Retinal pigment epithelial cell (primary cell): ENCODE measurements around the gene LRRC45.

Experiments
- DNase-seq: peaks from one replicate; pipeline ENCODE4 v3.0.0-alpha.2; 2010; ENCODE audit warnings: low read depth
- H3K4me3 ChIP-seq: 2 replicates; pipeline ENCODE4 v1.5.1; 2011; ENCODE audit warnings: mild to moderate bottlenecking, low read length, control low read depth, moderate library complexity
- TF ChIP-seq, protein P1 (sequence below): conservative IDR thresholded peaks from 2 replicates; pipeline ENCODE4 v1.5.1; 2011; ENCODE audit warnings: low read depth, low read length, control low read depth, inconsistent platforms

LRRC45 gene

GRCh38 chr17:82064433-82065192 lies 41.5 kb downstream of the LRRC45 start:
- peak overlapping the region; percentile 67 for H3K4me3 ChIP-seq
- TF ChIP-seq, protein P1, sequence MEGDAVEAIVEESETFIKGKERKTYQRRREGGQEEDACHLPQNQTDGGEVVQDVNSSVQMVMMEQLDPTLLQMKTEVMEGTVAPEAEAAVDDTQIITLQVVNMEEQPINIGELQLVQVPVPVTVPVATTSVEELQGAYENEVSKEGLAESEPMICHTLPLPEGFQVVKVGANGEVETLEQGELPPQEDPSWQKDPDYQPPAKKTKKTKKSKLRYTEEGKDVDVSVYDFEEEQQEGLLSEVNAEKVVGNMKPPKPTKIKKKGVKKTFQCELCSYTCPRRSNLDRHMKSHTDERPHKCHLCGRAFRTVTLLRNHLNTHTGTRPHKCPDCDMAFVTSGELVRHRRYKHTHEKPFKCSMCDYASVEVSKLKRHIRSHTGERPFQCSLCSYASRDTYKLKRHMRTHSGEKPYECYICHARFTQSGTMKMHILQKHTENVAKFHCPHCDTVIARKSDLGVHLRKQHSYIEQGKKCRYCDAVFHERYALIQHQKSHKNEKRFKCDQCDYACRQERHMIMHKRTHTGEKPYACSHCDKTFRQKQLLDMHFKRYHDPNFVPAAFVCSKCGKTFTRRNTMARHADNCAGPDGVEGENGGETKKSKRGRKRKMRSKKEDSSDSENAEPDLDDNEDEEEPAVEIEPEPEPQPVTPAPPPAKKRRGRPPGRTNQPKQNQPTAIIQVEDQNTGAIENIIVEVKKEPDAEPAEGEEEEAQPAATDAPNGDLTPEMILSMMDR, result no peak

DNA sequence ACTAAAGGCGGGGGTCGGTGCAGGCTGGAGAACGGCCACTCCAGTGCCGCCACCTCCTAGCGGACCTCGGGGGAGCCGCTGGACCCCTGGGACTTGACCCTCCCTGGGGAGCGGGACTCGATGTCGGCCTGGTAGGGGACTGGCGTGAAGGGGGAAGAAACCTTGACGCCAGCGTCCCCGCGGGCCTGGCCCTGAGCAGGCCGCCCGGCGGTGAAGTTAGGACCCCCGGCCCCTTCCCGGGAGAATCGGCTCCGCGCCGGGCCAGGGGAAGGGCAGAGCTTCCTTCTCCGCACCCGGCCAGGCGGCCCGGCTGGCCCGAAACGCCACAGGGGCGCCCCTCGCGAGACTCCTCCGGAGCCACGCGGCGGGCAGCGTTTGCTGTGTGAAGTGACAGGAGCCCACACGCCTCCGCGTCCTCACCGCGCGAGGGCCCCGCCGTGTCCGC lies 42.1 kb downstream of the LRRC45 start:
- H3K4me3 ChIP-seq, result peak overlapping the region; percentile 67

More at GRCh38 chr17:82064433-82065192, 41.5 kb downstream of the LRRC45 start:
- no peak for DNase-seq

DNA sequence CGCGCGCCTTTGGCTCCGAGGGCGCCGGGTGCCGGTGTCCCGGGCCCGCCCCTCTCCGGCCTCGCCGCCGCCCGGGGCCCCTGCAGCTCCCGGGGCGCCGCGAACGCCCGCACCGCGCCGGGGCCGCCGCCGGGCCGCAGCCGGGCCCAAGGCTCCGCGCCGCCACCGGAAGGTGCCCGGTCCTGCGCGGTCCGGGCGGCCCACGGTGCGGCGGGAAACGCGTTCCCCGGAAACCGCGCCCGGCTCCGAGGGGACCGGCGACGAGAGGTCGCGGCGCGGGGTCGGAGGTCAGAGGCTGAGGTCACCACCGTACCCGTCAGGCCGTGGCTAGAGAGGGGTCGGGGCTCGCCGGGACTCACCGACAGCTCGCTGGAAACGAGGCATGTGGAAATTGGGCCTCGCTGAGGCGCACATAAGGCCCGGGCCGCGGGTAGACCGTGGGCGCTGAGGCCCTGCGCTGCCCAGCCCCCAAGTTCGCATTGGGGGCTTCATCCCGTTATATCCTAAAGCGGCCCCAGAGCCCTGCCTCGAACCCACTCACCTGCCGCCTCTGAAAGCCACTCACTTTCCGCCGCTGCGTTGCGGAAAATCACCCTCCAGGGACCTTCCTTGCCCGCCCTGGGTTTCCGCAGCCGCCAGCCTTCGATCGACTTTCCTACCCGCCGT lies 42.7 kb downstream of the LRRC45 start, which contains the start of gene DUS1L:
DUS1L (minus strand) TSS at position 167 of the 666 bp plus-strand sequence. CDS start 745 bp downstream, outside the sequence.
- no peak for DNase-seq
- TF ChIP-seq, protein P1, result no peak
- H3K4me3 ChIP-seq, result peak within 1 kb of the TSS; percentile 67

More for the DNA sequence above, 42.1 kb downstream of the LRRC45 start:
- TF ChIP-seq, protein P1, result no peak
- DNase-seq, result no peak

- H3K4me3 ChIP-seq, result no peak overlapping the region
- TF ChIP-seq, protein P1, result no peak
- no peak for DNase-seq
Measured at GRCh38 chr17:82070611-82071010, 47.5 kb downstream of the LRRC45 start.

GRCh38 chr17:82072827-82073226 lies 49.7 kb downstream of the LRRC45 start:
- no peak overlapping the region for H3K4me3 ChIP-seq
- no peak for DNase-seq
- TF ChIP-seq, protein P1, result no peak

DNA sequence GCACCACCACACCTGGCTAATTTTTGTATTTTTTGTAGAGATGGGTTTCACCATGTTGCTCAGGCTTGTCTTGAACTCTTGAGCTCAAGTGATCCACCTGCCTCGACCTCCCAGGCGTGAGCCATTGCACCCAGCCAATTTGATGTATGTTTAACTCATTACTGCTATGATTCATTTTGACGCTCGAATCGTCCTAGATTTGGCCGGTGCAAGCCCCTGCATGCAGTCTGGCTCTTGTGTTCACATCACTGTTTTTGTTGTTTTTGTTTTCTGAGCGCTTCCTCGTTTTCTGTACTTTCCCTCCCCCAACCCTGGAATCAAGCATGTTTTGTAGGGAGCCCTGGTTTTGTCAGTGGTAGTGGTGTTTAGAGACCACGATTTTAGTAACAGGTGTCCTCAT lies 50.3 kb downstream of the LRRC45 start:
- TF ChIP-seq, protein P1, result no peak
- H3K4me3 ChIP-seq, result no peak overlapping the region

More for the DNA sequence above, 50.3 kb downstream of the LRRC45 start:
- DNase-seq, result no peak
